ENCODE data around the gene GMPR.

GMPR gene

DNA sequence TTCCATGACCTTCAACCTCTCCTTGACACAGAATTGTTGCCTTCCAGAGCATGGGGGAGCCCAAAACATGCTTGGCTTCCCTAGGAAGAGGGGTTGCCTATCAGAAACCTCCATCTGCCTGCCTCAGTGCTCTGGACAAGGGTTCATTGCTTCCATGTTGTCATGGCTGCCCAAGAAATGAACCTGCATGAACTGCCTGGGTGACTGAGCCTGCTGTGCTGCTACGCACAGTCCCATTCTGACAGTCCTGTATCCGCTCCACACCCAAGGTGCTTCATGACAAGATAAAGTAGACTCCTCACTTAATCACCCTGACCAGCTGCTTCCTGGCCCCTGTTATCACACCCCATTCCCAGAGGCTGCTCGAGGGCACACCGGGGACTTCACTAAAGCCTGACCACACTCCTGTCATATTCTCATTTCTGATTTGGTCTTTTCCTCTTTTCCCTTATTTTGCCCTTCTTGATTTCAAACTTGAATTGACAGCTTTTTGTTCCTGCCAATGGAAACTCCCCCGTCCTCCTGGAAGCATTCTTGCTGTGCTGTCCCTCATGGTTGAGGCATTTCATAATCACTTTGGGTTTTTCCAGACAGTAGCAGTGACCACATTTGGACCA lies 31.9 kb downstream of the GMPR start:
- FAIRE-seq, result no peak
- TF ChIP-seq, protein P1, sequence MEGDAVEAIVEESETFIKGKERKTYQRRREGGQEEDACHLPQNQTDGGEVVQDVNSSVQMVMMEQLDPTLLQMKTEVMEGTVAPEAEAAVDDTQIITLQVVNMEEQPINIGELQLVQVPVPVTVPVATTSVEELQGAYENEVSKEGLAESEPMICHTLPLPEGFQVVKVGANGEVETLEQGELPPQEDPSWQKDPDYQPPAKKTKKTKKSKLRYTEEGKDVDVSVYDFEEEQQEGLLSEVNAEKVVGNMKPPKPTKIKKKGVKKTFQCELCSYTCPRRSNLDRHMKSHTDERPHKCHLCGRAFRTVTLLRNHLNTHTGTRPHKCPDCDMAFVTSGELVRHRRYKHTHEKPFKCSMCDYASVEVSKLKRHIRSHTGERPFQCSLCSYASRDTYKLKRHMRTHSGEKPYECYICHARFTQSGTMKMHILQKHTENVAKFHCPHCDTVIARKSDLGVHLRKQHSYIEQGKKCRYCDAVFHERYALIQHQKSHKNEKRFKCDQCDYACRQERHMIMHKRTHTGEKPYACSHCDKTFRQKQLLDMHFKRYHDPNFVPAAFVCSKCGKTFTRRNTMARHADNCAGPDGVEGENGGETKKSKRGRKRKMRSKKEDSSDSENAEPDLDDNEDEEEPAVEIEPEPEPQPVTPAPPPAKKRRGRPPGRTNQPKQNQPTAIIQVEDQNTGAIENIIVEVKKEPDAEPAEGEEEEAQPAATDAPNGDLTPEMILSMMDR (IDR thresholded peaks at IDR 0.05; ENCODE audit: insufficient read depth, missing control alignments), result no peak
- DNase-seq (ENCODE audit: insufficient read length, low spot score), result no peak

- no peak for FAIRE-seq
- no peak for DNase-seq (ENCODE audit: insufficient read length, low spot score)
- TF ChIP-seq, protein P1 (IDR thresholded peaks at IDR 0.05; ENCODE audit: insufficient read depth, missing control alignments), result no peak
These were observed 33.0 kb downstream of the GMPR start for GRCh38 chr6:16271428-16271827.

- TF ChIP-seq, protein P1 (IDR thresholded peaks at IDR 0.05; ENCODE audit: insufficient read depth, missing control alignments), result no peak
- no peak for DNase-seq (ENCODE audit: insufficient read length, low spot score)
- no peak for FAIRE-seq
These were observed 33.8 kb downstream of the GMPR start for GRCh38 chr6:16272201-16272600.

- FAIRE-seq, result no peak
- TF ChIP-seq, protein P1 (IDR thresholded peaks at IDR 0.05; ENCODE audit: insufficient read depth, missing control alignments), result no peak
- DNase-seq (ENCODE audit: insufficient read length, low spot score), result no peak
These were observed 34.9 kb downstream of the GMPR start for GRCh38 chr6:16273256-16273655.

DNA sequence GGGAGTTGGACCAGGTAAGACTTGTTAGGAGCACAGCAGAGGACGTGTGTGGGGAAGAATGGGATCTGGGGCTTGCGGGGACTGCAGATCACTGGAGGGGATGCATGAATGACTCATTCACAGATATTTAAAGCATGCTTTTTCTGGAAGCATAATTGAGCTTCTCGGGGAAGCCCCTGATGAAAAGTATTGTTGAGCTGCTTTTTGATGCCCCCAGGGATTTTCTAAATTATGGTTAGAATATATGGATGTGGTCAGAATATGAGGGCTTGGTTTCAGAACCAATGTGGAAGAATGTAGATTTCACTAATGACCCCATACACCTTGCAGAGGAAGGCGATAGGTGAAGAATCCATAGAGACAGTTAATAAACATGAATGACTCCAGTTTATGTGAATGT lies 36.1 kb downstream of the GMPR start:
- FAIRE-seq, result no peak
- no peak for DNase-seq (ENCODE audit: insufficient read length, low spot score)
- TF ChIP-seq, protein P1 (IDR thresholded peaks at IDR 0.05; ENCODE audit: insufficient read depth, missing control alignments), result no peak

- FAIRE-seq, result no peak
- TF ChIP-seq, protein P1 (IDR thresholded peaks at IDR 0.05; ENCODE audit: insufficient read depth, missing control alignments), result no peak
- no peak for DNase-seq (ENCODE audit: insufficient read length, low spot score)
These were observed 36.6 kb downstream of the GMPR start for GRCh38 chr6:16274885-16275589.
